Pons (tissue), 1 donor: ENCODE results near the gene ACP3.

Experiments used
- DNase-seq: peaks from one replicate; pipeline ENCODE4 v3.0.0-alpha.2; 2016; ENCODE audit warnings: low spot score

The ACP3 gene

GRCh38 chr3:132407025-132407424 lies 89.8 kb downstream of the ACP3 start:
- DNase-seq, result no peak
